ENCODE data around the gene CAMKK1.
"Not testable (repeated sequence)": the region's sequence is repeated elsewhere in the genome, so short reads cannot be mapped to it uniquely, and the experiment has no call there.

The CAMKK1 gene

DNA sequence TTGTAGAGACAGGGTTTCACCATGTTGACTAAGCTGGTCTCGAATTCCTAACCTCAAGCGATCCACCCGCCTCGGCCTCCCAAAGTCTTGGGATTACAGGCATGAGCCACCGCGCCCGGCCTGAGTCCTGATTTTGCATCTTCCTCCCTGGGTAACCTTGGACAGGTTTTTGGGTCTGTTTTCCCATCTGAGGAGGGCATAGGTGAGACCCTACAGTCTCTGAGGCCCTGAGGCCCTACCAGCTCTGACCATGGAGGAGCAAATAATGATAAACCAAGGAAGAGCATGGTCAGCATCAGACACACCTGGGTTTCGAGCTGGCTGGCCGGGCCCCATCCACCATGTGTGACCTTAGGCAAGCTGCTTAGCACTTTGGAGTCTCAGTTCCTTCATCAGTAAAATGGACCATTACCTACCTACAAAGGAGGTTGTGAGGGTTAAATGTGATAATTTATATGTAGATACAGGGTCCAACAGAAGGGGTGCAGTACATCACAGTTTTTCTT, 45.6 kb downstream of the CAMKK1 start:
- no peak for DNase-seq (ENCODE audit: low read depth in 2 of 2, low spot score in 1 of 2)

DNA sequence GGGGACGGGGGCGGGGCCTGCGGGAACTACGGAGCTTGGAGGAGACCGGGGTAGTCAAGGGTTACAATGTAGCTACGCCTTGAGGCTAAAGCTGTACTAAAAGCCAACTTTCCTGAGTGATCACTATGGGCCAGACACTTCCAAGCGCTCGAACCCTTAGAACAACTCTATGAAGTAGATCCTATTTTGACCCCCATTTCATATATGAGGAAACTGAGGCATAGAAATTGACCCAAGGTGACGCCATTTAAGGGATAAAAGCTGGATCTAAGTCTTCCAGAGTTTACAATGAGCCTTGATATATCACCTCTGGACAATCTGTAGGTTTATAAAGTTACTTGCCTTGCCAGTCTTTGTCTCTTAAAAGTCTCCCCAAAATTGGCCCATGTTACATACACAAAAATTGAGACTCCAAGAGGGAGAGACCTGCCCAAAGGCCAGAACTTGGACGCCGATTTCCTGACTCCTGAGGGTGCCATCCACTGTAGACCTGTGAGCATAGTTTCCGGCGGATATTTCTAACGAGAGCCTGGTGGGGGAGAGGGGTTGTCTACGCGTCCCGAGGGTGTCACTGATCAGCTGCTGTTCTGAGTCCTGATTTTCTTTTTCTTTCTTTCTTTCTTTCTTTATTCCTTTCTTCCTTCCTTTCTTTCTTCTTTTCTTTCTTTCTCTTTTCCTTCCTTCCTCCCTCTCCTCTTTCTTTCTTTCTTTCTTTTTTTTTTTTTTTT, 46.3 kb downstream of the CAMKK1 start:
- no peak for DNase-seq (ENCODE audit: low read depth in 2 of 2, low spot score in 1 of 2)

GRCh38 chr17:3845621-3846436, 47.0 kb downstream of the CAMKK1 start, which contains the start of gene NCBP3:
Gene NCBP3 (minus strand): TSS chr17:3846246. CDS start chr17:3846223, 23 bp downstream.
- peak; percentile 72 to 82 for DNase-seq (ENCODE audit: low read depth in 2 of 2, low spot score in 1 of 2)

- DNase-seq (ENCODE audit: low read depth in 2 of 2, low spot score in 1 of 2) = no peak
Measured at GRCh38 chr17:3845291-3845620, 47.6 kb downstream of the CAMKK1 start.

DNA sequence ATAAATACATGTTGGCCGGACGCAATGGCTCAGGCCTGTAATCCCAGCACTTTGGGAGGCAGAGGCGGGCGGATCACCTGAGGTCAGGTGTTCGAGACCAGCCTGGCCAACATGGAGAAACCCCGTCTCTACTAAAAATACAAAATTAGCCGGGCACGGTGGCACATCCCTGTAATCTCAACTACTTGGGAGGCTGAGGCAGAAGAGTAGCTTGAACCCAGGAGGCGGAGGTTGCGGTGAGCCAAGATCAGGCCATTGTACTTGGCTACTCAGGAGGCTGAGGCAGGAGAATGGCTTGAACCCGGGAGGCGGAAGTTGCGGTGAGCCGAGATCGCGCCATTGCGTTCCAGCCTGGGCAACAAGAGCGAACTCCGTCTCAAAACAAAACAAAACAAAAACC, 48.3 kb downstream of the CAMKK1 start:
- not testable (repeated sequence) for DNase-seq (ENCODE audit: low read depth in 2 of 2, low spot score in 1 of 2)

DNA sequence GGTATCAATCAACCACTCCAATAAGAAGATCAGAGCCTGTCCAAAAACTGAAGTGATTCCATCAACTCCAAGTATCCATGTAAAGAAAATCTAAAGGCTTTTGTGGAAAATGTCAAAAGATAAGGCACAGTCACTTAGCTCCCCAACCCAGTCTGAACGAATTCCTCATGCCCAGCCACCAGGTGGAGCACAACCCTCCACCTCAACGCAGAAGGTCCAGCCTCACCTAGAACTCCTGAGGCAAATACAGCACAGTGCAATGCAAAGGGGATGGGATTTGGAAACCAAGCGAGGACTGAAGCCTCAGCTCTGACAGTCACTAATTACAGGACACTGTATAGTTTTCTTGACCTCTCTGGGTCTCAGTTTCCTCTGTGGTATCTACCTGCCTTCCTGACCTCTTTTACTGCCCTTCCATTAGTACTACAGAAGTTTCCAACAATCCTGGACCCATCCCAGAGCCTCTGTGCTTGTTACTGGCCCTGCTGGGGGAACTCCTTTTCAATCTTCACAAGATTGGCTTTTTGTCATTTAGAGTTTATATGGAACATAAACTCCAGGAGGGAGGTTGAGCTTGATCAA, 48.8 kb downstream of the CAMKK1 start:
- peak in 1 of 2 donors; percentile 21 for DNase-seq (ENCODE audit: low read depth in 2 of 2, low spot score in 1 of 2)

DNA sequence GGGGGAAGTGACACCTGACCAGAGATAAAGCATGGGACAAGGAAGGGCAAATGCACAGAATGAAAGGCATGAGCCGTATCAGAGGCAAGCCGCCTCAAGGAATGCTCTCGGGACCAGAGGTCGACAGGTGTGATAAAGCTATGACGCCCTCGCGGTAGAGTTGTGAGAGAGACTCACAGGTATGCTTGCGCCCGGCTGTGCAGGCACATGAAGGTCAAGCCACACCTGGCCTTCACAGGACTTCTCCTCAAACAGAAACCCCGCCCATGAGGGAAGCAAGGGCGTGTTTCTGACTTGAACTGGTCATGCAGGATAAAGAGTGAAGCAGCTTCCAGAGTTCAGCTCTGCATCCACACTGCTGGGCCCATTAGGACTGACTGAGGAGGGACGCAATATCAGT, 54.6 kb downstream of the CAMKK1 start:
- no peak for DNase-seq (ENCODE audit: low read depth in 2 of 2, low spot score in 1 of 2)

DNA sequence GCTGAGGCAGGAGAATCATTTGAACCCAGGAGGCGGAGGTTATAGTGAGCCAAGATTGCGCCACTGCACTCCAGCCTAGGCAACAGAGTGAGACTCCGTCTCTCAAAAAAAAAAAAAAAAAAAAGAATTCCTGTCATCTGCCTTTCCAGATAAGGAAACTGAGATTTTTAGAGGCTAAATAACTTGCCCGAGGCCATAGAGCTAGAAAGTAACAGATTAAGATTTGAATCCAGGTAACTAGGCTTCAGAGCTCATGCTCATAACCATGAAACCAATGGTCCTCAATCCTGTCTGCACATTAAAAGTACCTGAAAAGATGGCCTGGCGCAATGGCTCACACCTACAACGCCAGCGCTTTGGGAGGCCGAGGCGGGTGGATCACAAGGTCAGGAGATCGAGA, 56.3 kb downstream of the CAMKK1 start:
- DNase-seq (ENCODE audit: low read depth in 2 of 2, low spot score in 1 of 2) = no peak

GRCh38 chr17:3835410-3836229, 57.2 kb downstream of the CAMKK1 start:
- no peak for DNase-seq (ENCODE audit: low read depth in 2 of 2, low spot score in 1 of 2)

GRCh38 chr17:3834811-3835210, 58.0 kb downstream of the CAMKK1 start:
- DNase-seq (ENCODE audit: low read depth in 2 of 2, low spot score in 1 of 2) = no peak

DNA sequence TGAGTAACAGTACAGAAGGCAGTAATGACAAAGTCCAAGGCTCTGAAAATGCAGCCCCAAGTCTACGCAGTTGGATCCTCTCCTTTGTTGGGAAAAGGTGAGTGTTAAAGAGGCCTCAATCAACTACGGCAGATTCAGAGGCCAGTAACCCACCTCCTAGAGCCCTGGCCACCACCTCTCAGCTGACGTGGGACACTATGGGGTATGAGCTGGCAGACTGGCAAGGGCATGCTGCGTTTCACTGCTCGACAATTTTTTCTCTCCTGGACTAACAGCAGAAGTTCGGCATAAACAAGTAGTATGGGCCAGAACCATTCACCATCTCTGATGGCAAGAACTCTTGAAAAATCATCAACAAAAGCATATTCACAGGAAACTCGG, 64.0 kb downstream of the CAMKK1 start:
- DNase-seq (ENCODE audit: low read depth in 2 of 2, low spot score in 1 of 2) = no peak

DNA sequence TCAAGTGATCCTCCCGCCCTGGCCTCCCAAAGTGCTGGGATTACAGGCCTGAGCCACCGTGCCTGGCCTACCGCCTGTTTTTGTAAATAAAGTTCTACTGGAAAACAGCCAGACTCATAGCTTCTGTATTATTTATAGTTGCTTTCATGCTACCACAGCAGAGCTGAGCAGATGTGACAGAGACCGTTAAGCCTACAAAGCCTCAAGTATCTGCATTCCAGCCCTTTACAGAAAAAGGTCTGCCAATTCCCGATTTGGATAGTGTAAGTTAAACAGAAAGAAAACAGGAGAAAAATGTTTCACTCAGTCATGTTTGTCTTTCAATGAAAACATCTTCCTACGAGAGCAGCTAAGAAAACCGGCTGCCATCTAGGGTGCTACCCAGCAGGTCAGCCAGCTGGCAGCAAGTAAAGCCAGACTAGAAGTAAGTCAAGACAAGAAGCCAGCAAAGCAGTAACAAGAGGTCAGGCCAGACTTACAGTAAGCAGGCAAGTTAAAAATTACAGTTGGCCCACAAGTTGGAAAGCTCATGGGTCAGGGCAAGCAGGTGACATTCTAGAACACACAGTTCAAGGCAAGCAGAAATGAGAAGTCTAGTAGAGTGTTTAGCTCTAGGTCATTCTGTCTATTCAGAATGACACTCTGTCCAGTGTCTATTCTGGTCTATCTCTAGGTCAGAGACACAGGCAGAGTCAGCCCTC, 64.6 kb downstream of the CAMKK1 start:
- DNase-seq (ENCODE audit: low read depth in 2 of 2, low spot score in 1 of 2) = no peak

GRCh38 chr17:3827124-3827773, 65.6 kb downstream of the CAMKK1 start:
- peak; percentile 53 to 56 for DNase-seq (ENCODE audit: low read depth in 2 of 2, low spot score in 1 of 2)

GRCh38 chr17:3826191-3826590, 66.7 kb downstream of the CAMKK1 start:
- DNase-seq (ENCODE audit: low read depth in 2 of 2, low spot score in 1 of 2) = no peak

DNA sequence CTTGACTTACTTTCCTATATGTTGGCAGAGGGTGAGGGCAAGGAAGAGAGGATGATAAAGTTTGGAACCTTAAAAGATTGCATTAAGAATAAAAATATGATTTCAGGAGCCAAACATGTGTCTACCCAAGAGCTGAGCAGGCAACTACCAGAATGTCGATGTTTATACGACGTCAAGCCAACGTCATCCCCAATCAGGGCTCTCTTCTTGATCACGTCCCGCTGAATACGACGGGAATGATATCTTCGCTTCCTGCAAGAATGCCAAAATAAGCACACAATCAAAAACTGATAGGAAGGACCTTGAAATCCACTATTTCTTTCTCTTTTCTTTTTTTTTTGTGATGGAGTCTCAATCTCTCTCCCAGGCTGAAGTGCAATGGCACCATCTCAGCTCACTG, 71.8 kb downstream of the CAMKK1 start:
- DNase-seq (ENCODE audit: low read depth in 2 of 2, low spot score in 1 of 2) = no peak

GRCh38 chr17:3818786-3819185, 74.1 kb downstream of the CAMKK1 start:
- DNase-seq (ENCODE audit: low read depth in 2 of 2, low spot score in 1 of 2) = no peak

DNA sequence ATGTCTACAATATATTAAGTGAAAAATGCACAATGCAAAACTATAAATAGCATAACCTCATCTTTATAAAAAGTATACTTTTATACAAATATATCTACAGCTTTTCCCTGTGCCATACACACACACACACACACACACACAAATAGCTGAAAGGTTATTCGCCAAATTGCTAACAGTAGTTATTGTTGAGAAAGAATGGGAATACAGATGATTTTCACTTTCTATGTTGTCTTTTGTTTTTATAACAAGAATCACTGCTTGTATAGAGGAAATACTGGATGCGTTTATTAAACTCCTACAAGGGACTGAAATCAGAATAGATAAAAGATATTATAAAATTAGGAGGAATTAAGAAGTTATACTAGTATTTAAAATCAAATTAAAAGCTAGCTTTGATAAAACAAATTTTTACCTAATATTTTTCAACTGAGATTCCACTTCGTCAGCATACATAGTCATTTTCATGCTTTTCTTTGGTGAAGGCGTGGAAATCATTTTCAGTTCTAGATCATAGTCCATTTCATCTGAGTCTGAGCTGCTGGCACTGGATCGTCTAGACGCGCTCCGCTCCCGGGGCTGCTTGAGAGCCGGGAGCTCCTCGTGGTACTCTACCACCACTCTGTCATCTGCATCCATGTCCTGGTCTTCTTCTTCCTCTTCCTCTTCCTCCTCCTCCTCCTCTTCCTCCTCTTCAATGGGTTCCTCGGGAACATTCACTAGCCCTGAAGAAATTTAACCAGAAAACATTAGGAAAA, 74.8 kb downstream of the CAMKK1 start:
- DNase-seq (ENCODE audit: low read depth in 2 of 2, low spot score in 1 of 2) = no peak

DNA sequence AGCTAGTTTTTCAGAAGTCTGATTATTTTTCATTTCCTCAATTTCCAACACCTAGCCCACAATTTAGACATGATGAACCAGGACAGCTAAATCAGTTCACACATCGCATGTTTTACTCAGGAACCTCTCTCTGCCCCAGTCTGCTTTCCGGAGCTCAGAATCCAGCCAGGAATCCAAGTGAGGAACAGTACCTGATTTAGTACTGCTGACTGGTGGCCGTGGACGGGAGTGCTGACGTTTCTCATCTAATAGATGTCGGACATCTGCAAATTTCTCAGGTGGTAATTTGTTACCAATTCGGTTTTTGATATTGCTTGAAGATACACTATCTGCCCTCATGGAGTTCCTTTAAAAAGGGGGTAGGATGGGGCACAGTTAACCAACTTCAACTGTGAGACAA, 76.9 kb downstream of the CAMKK1 start:
- DNase-seq (ENCODE audit: low read depth in 2 of 2, low spot score in 1 of 2) = no peak

GRCh38 chr17:3815122-3815521, 77.7 kb downstream of the CAMKK1 start:
- no peak for DNase-seq (ENCODE audit: low read depth in 2 of 2, low spot score in 1 of 2)

Data from stimulated activated CD8-positive, alpha-beta memory T cell treated with anti-CD3 and anti-CD28 coated beads, Interleukin-4, amount 100 ng/mL, for 1 hour (primary cell).